T1000 (cell line): ENCODE data around the gene NUP50.

Source experiments
- DNase-seq: peaks from one replicate; lab custom pipeline; 2025; ENCODE audit warnings: mixed read lengths; lab: John Stamatoyannopoulos, UW

NUP50 gene

DNA sequence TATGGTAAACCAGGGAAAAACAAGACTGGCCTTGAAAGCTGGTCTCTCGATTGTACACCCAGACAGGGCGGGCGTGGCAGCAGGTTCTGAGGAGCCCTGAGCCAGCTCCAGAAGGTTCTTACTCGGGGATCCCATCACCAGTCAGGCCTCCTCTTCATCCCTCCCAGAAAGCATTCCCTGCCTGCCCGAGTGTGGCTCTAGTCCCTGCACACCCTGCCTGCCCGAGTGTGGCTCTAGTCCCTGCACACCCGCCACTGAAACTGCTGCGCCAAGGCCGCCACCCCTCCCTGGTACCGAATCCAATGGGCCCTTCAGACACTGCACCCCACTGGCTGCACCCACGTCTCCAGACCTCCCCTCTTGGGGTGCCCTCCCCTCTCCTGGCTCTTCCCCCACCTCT is 46.9 kb downstream of the NUP50 start:
- no peak for DNase-seq

DNA sequence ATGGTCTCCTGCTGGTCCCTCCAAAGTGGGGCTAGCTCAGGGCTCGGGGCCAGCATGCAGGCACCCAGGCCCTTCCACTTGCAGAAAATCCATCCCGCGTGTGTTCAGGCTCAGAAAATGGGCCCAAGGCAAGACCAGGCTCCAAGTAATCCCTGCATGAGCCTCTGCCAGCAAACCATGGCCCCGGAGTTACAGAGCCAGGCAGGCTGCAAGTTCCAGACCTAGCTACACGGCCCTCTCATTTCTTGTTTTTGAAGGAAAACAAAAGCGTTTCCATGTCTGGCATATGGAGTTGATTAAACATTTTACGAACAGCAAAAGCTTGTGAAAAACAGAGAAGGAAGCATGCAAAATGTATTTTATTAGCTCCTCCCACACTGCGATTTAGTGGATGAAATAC is 47.3 kb downstream of the NUP50 start:
- DNase-seq = no peak

- no peak for DNase-seq
These were observed 47.7 kb downstream of the NUP50 start for GRCh38 chr22:45211435-45211834.

GRCh38 chr22:45211848-45212247 is 48.1 kb downstream of the NUP50 start:
- DNase-seq = no peak

- DNase-seq = peak; percentile 79
These were observed 48.6 kb downstream of the NUP50 start for GRCh38 chr22:45212306-45212709.

DNA sequence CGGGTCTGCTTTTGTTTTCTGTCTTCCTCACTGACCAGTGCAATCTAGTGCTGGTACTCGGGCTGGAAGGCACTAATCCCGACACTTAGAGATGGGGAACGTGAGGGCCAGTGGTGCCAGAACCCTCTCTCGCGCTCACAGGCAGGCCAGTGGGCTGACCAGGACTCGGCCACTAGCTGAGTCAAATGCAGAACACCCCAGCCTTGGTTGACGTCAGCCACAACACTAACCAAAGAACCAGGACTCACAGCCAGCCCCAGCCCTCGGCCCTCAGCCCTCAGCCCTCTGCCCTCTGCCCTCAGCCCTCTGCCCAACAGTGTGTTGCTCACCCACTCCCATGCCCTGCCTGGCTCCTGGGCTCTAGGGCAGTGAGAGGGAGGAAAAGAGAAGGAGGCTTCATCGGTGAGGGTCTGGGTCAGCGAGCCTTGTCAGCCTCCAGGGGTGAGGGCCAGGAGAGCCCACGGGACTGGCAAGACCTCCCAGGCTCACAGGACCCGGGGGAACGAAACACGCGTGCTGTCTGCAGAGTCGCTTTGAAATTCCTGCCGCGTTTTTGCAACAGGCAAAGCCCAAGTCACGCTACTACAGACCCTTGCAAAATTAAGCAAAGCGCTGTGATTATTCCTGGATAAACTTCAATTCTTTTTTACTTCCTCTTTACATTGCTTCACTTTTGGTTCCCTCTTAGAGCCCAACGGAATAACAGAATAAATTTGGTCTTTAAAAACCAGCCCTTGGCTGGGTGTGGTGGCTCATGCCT is 49.4 kb downstream of the NUP50 start:
- no peak for DNase-seq

GRCh38 chr22:45216133-45217003 is 52.6 kb downstream of the NUP50 start:
- no peak for DNase-seq

DNA sequence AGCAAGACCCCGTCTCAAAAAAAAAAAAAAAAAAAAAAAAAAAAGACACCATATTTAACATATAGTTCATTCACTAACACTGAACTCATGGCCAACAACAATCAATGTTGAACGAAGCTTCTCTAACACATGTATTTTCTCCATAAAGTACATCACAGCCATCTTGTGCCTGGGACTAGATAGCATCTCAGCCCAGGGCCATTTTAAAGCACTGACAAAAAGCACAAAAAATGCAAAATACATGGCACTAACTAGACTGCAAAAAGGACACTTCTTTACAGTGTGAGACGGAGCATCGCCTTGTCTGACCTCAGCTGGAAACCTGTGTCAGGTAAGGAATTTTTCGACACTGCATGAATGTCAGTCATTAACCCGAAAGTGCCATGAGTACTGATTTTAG is 53.6 kb downstream of the NUP50 start:
- DNase-seq = no peak

DNA sequence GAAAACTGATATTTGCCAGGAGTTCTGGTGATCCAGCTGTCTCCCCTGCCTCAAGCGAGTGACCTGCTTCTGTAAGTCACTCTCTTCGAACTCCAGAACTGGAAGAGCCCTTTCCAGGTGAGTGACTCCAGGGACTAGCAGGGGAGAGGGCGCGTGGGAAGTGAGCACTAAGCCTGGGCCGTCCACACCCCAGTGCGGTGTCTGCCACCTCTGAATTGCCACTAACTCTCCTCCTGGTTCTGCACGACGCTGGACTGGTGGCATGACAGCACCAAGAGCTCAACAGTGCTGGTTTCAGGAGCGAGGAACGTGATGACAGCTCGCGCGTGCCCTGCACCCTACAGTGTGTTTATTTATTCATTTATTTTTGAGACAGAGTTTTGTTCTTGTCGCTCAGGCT is 54.1 kb downstream of the NUP50 start:
- no peak for DNase-seq

DNA sequence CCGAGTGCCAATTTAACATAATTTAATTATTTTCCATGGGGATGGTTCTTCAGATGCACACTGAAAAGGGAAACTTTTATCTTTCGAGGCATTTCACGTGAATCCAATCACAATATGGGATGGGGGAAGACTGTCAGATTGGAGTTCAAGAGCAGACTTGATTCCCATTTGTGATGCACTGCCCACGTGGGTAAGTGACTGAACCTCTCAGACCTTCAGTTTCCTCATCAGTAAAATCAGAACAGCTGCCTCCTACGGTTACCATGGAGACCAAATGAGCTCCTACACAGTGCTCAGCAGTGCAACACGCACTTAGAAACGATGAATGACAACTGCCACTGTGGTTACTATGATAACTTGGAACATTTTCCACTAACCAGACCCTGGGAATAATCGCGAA is 55.3 kb downstream of the NUP50 start:
- DNase-seq = no peak

DNA sequence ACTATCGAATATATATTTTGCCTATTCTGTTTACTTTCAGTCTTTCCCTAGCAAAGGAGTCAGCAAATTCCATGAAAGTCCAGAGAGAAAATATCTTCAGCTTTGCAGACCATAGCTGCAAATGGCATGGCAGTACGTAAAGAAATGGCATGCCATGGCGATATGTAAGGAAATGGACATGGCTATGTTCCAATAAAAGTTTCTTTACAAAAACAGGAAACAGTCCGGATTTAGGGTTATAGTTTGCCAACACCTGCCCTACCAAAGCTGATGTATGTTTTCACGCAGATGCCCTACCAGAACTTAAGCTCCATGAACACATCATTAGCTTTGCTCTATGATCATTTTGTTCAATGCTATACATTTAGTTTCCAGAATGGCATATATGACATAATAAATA is 57.5 kb downstream of the NUP50 start:
- no peak for DNase-seq

GRCh38 chr22:45223304-45224117 is 59.8 kb downstream of the NUP50 start:
- no peak for DNase-seq

DNA sequence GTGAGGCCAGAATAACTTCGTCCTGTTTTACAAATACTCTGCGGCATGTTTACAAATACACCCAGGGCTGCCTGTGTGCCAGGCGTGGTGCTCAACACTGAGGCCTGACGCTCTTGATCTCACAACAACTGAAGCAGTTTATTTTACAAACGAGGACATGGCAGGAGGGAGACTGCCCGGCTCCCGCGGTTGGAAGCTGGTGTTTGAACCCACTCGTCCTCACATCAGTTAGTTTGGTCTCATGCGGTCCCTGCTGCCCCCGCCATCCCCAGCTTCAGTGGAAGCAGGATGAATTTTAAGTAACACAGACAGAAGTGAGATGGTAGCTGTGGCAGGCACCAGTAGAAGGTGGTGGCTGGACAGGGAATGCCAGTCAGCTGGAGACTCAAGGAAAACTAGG is 60.6 kb downstream of the NUP50 start:
- no peak for DNase-seq

DNA sequence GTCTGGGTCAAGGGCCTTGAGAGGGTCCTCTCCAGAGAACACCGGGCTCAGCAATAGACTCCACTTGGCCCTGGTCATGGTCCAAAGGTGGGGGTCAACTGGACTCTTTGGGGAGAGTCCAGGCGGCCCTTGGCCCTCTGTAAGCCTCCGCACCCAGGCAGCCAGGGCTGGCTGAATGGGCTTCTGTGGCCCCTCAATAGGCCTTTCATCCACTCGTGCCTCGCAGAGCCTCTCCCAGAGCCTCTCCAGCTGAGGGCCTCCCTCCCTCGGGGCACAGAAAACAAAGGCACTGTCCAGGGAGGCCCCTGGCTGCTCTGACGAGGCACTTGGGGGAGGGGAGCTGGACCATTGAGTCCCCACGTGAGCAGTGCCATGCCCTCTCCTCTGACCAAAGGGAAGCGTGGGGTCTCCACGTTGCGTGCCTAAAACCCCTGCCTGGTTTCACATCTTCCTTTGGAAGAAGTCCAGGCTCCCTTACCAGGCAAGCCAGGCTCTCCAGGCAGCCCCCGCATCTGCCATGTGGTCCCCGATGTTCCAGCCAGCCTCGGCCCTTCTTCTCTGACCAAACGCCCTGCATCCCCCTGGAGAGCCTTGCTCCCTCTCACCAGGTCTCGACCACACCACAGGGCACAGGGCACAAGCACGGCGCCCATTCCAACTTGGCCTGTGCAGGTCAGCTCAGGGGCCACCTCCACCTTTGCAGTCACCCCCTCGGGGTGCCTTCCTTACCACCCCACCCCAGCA is 61.4 kb downstream of the NUP50 start:
- no peak for DNase-seq

DNA sequence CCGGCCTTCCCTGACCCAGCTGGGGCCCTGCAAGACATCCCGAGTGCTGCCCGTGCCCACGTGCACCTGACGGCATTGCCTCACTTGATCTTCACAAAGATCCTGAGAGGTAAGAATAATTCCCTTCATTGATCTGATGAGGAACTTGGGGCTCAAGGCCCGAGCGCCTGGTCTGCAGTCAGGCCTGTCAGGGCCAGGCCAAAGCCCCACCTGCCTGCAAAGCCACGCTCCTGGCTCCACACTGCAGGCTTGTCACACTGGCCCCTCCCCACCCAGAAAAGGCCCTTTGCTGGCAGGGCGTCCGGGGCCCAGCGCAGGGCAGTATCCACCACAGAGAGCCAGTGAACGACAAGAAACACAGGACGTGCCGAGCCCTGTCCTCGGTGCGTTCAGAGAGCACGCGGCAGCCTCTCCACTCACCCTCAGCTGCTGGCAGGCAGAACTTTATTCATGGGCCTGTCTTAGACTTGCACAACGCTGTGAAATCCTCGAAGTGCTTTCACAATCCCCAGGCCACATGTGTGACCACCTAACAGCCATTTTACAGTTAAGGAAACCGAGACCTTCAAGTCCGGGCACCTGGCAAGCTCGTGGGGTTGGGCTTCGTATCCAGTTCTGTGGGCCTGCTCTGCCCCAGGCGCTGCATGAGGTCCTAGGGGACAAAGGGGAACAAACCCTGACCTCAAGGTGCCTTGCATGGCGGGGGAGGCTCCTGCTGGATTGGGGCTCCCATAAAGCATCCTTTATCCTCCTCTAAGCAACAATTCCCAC is 62.2 kb downstream of the NUP50 start:
- no peak for DNase-seq

- no peak for DNase-seq
These were observed 62.9 kb downstream of the NUP50 start for GRCh38 chr22:45226503-45227186.

- DNase-seq = no peak
These were observed 64.1 kb downstream of the NUP50 start for GRCh38 chr22:45227645-45228400.

GRCh38 chr22:45228401-45228754 is 64.7 kb downstream of the NUP50 start:
- DNase-seq = no peak

- no peak for DNase-seq
These were observed 65.5 kb downstream of the NUP50 start for GRCh38 chr22:45229181-45229580.
